Measurements from ENCODE around the gene LRRC7. TPM values are rescaled to one million over a fixed set of nuclear protein-coding genes. Genes with fewer than 3 reads are reported as not detected.

Gene LRRC7
- total and polyA plus RNA-seq, 8 donors = 3.4 to 5.9 (median 5.1) TPM; not detected in 2

GRCh38 chr1:70153739-70154138 lies 586.0 kb downstream of the LRRC7 start:
- Histone ChIP-seq H3K27ac (no peak overlapping the region), H3K9me3 (no peaks in the 10 kb centered on the region), H3K27me3 (no peaks in the 10 kb centered on the region), H3K4me1 (no peaks in the 10 kb centered on the region), H3K4me3 (no peak overlapping the region), H3K36me3 (peaks cover 0 to 20% of the 10 kb centered on the region in 2 donors)
- ATAC-seq = no peak
- DNase-seq = no peak
- intact Hi-C loops (cut with DNase I) = no loop called here
- no peak for TF ChIP-seq CTCF (IDR thresholded peaks at IDR 0.05)

GRCh38 chr1:70156529-70157120 lies 588.9 kb downstream of the LRRC7 start:
- H3K9me3 ChIP-seq = no peaks in the 10 kb centered on the region
- H3K4me1 ChIP-seq = no peaks in the 10 kb centered on the region
- intact Hi-C loops (cut with DNase I) = no loop called here
- H3K27me3 ChIP-seq = no peaks in the 10 kb centered on the region
- peaks cover 0 to 13% of the 10 kb centered on the region in 2 donors for H3K36me3 ChIP-seq
- H3K4me3 ChIP-seq = no peak overlapping the region
- no peak overlapping the region for H3K27ac ChIP-seq
- ATAC-seq (no peak), DNase-seq (no peak)
- TF ChIP-seq CTCF (IDR thresholded peaks at IDR 0.05) = no peak

- Histone ChIP-seq H3K27me3 (no peaks in the 10 kb centered on the region), H3K9me3 (no peaks in the 10 kb centered on the region), H3K4me3 (no peak overlapping the region), H3K4me1 (no peaks in the 10 kb centered on the region), H3K27ac (no peak overlapping the region), H3K36me3 (peaks cover 0 to 19% of the 10 kb centered on the region in 2 donors)
- no peak for DNase-seq
- intact Hi-C loops (cut with DNase I) = no loop called here
- no peak for TF ChIP-seq CTCF (IDR thresholded peaks at IDR 0.05)
- no peak for ATAC-seq
These were observed 596.6 kb downstream of the LRRC7 start for GRCh38 chr1:70164350-70164749.

- DNase-seq = no peak
- Histone ChIP-seq H3K27me3 (no peaks in the 10 kb centered on the region), H3K4me3 (no peak overlapping the region), H3K9me3 (no peaks in the 10 kb centered on the region), H3K4me1 (no peaks in the 10 kb centered on the region), H3K36me3 (peaks cover 0 to 10% of the 10 kb centered on the region in 2 donors), H3K27ac (no peak overlapping the region)
- no peak for ATAC-seq
- intact Hi-C loops (cut with DNase I) = no loop called here
- no peak for TF ChIP-seq CTCF (IDR thresholded peaks at IDR 0.05)
These were observed 600.6 kb downstream of the LRRC7 start for GRCh38 chr1:70168283-70168682.

GRCh38 chr1:70169018-70169839 lies 601.5 kb downstream of the LRRC7 start:
- Histone ChIP-seq H3K27me3 (no peaks in the 10 kb centered on the region), H3K27ac (no peak overlapping the region), H3K36me3 (peaks cover 0 to 3% of the 10 kb centered on the region in 2 donors), H3K4me1 (no peaks in the 10 kb centered on the region), H3K4me3 (no peak overlapping the region), H3K9me3 (no peaks in the 10 kb centered on the region)
- intact Hi-C loops (cut with DNase I) = no loop called here
- TF ChIP-seq CTCF (IDR thresholded peaks at IDR 0.05) = no peak
- no peak for DNase-seq
- ATAC-seq = no peak

All from left lung (tissue), 10 donors.